Measurements from ENCODE around the gene PODNL1.
A peak's percentile ranks its signal among the peaks of the same experiment; 100 is the strongest.

PODNL1 gene

GRCh38 chr19:13979244-13979615 lies 41.0 kb upstream of the PODNL1 start:
- no peak for TF ChIP-seq CTCF (IDR thresholded peaks at IDR 0.05)
- peak overlapping the region; percentile 70 for H3K4me2 ChIP-seq (ENCODE audit: low read length)
- no peaks in the 10 kb centered on the region for H3K9me3 ChIP-seq (ENCODE audit: control insufficient read depth, low read length)
- peaks cover 49% of the 10 kb centered on the region for H3K4me1 ChIP-seq
- peak overlapping the region; percentile 38 for H3K4me3 ChIP-seq (ENCODE audit: low read depth, low read length)
- peak overlapping the region; percentile 42 for H2AFZ ChIP-seq
- peak overlapping the region; percentile 40 for H3K27ac ChIP-seq
- no peak overlapping the region for H3K9ac ChIP-seq
- H3K27me3 ChIP-seq (ENCODE audit: control insufficient read depth, insufficient read depth, low read length), result no peaks in the 10 kb centered on the region
- no peaks in the 10 kb centered on the region for H3K36me3 ChIP-seq (ENCODE audit: control insufficient read depth, insufficient read depth, low read length)
- H3K79me2 ChIP-seq, result peaks cover 3% of the 10 kb centered on the region

GRCh38 chr19:13978351-13979243 lies 40.4 kb upstream of the PODNL1 start:
- TF ChIP-seq CTCF (IDR thresholded peaks at IDR 0.05), result no peak
- Histone ChIP-seq H3K36me3 (ENCODE audit: control insufficient read depth, insufficient read depth, low read length) (no peaks in the 10 kb centered on the region), H3K9me3 (ENCODE audit: control insufficient read depth, low read length) (no peaks in the 10 kb centered on the region), H3K9ac (no peak overlapping the region), H3K79me2 (peaks cover 3% of the 10 kb centered on the region), H3K27me3 (ENCODE audit: control insufficient read depth, insufficient read depth, low read length) (no peaks in the 10 kb centered on the region), H3K4me2 (ENCODE audit: low read length) (peak overlapping the region; percentile 70), H3K4me1 (peaks cover 48% of the 10 kb centered on the region), H3K4me3 (ENCODE audit: low read depth, low read length) (peak overlapping the region; percentile 38), H2AFZ (no peak overlapping the region), H3K27ac (no peak overlapping the region)

GRCh38 chr19:13977803-13978202 lies 39.6 kb upstream of the PODNL1 start:
- Histone ChIP-seq H3K27ac (no peak overlapping the region), H3K4me3 (ENCODE audit: low read depth, low read length) (no peak overlapping the region), H3K27me3 (ENCODE audit: control insufficient read depth, insufficient read depth, low read length) (no peaks in the 10 kb centered on the region), H2AFZ (no peak overlapping the region), H3K36me3 (ENCODE audit: control insufficient read depth, insufficient read depth, low read length) (no peaks in the 10 kb centered on the region), H3K9me3 (ENCODE audit: control insufficient read depth, low read length) (no peaks in the 10 kb centered on the region), H3K4me1 (peaks cover 40% of the 10 kb centered on the region), H3K9ac (no peak overlapping the region), H3K79me2 (peaks cover 3% of the 10 kb centered on the region), H3K4me2 (ENCODE audit: low read length) (peak overlapping the region; percentile 70)
- no peak for TF ChIP-seq CTCF (IDR thresholded peaks at IDR 0.05)

- H3K9ac ChIP-seq, result no peak overlapping the region
- no peak overlapping the region for H3K4me3 ChIP-seq (ENCODE audit: low read depth, low read length)
- no peak overlapping the region for H3K4me2 ChIP-seq (ENCODE audit: low read length)
- TF ChIP-seq CTCF (IDR thresholded peaks at IDR 0.05), result no peak
- H2AFZ ChIP-seq, result no peak overlapping the region
- peaks cover 27% of the 10 kb centered on the region for H3K4me1 ChIP-seq
- H3K9me3 ChIP-seq (ENCODE audit: control insufficient read depth, low read length), result no peaks in the 10 kb centered on the region
- H3K79me2 ChIP-seq, result peaks cover 3% of the 10 kb centered on the region
- H3K36me3 ChIP-seq (ENCODE audit: control insufficient read depth, insufficient read depth, low read length), result no peaks in the 10 kb centered on the region
- no peak overlapping the region for H3K27ac ChIP-seq
- no peaks in the 10 kb centered on the region for H3K27me3 ChIP-seq (ENCODE audit: control insufficient read depth, insufficient read depth, low read length)
Observed at GRCh38 chr19:13976446-13976845, 38.2 kb upstream of the PODNL1 start.

GRCh38 chr19:13975870-13976269 lies 37.7 kb upstream of the PODNL1 start:
- H3K27ac ChIP-seq, result no peak overlapping the region

More at GRCh38 chr19:13975870-13976269, 37.7 kb upstream of the PODNL1 start:
- Histone ChIP-seq H3K9ac (no peak overlapping the region), H3K9me3 (ENCODE audit: control insufficient read depth, low read length) (no peaks in the 10 kb centered on the region), H2AFZ (no peak overlapping the region), H3K4me2 (ENCODE audit: low read length) (no peak overlapping the region), H3K4me3 (ENCODE audit: low read depth, low read length) (no peak overlapping the region), H3K36me3 (ENCODE audit: control insufficient read depth, insufficient read depth, low read length) (no peaks in the 10 kb centered on the region), H3K4me1 (peaks cover 22% of the 10 kb centered on the region), H3K27me3 (ENCODE audit: control insufficient read depth, insufficient read depth, low read length) (no peaks in the 10 kb centered on the region), H3K79me2 (peaks cover 3% of the 10 kb centered on the region)
- TF ChIP-seq CTCF (IDR thresholded peaks at IDR 0.05), result no peak
